Measurements from ENCODE around the gene C11orf21.
"Not testable (repeated sequence)": the region's sequence is repeated elsewhere in the genome, so short reads cannot be mapped to it uniquely, and the experiment has no call there.

The C11orf21 gene

DNA sequence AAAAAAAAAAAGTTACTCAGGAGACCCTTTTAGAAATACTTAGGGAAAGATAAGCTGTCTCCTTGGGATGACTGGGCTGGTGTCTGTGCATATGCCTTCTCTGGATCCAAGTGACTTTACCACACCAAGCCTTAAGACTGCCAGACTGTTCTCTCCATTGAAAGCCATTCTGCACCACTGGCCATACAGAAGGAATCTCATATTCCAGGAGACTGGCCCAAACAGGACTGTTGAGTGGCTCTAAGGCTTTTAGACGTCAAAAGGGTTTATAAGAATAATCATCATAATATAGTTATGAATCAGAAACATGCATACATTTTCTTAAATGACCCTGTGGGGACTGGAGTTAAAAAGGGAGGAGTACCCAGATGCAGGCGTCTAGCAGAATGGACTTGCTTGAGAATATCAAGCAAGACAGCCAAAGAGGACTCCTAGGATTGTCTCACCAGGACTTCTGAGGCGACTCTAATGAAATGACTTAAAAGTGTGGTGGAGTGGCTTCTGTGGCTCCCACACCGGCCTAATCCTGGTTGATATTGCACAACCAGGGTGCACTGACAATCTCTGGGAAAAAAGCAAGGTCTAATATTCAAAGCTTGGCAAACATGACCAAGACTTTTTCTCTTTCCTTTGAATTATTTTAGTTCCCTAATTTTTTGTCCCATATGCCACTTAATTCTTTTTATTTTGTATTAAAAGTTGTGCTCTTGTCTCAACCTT lies 31.9 kb upstream of the C11orf21 start:
- H3K9ac ChIP-seq (ENCODE audit: low read length); H3K27me3 ChIP-seq (ENCODE audit: low read length); H4K20me1 ChIP-seq (ENCODE audit: low read depth, low read length); H3F3A ChIP-seq (ENCODE audit: insufficient read depth); H2AFZ ChIP-seq (ENCODE audit: low read depth, low read length, severe bottlenecking); H3K36me3 ChIP-seq (ENCODE audit: low read length); H3K4me3 ChIP-seq (ENCODE audit: insufficient read depth, low read length, poor library complexity, severe bottlenecking); H3K4me2 ChIP-seq (ENCODE audit: low read depth, low read length, poor library complexity, severe bottlenecking); H3K79me2 ChIP-seq (ENCODE audit: insufficient read depth, low read length); H3K9me2 ChIP-seq (replicated peaks; ENCODE audit: insufficient read depth, low read length); H3K27ac ChIP-seq (ENCODE audit: low read depth, low read length): not testable (repeated sequence)
- peaks cover 15% of the 10 kb centered on the region; the same call in 1 of the 2 replicates for H3K9me3 ChIP-seq (ENCODE audit: insufficient read depth, low read length)

DNA sequence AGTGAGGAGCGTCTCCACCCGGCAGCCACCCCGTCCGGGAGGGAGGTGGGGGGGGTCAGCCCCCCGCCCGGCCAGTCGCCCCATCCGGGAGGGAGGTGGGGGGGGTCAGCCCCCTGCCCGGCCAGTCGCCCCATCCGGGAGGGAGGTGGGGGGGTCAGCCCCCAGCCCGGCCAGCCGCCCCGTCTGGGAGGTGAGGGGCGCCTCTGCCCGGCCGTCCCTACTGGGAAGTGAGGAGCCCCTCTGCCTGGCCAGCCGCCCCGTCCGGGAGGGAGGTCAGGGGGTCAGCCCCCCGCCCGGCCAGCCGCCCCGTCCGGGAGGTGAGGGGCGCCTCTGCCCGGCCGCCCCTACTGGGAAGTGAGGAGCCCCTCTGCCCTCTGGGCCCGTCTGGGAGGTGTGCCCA lies 30.9 kb upstream of the C11orf21 start:
- not testable (repeated sequence) for H4K20me1 ChIP-seq (ENCODE audit: low read depth, low read length); H3K4me2 ChIP-seq (ENCODE audit: low read depth, low read length, poor library complexity, severe bottlenecking); H2AFZ ChIP-seq (ENCODE audit: low read depth, low read length, severe bottlenecking); H3K4me3 ChIP-seq (ENCODE audit: insufficient read depth, low read length, poor library complexity, severe bottlenecking); H3K36me3 ChIP-seq (ENCODE audit: low read length); H3K9ac ChIP-seq (ENCODE audit: low read length); H3K27ac ChIP-seq (ENCODE audit: low read depth, low read length); H3K9me2 ChIP-seq (replicated peaks; ENCODE audit: insufficient read depth, low read length); H3K79me2 ChIP-seq (ENCODE audit: insufficient read depth, low read length); H3F3A ChIP-seq (ENCODE audit: insufficient read depth); H3K27me3 ChIP-seq (ENCODE audit: low read length)
- H3K9me3 ChIP-seq (ENCODE audit: insufficient read depth, low read length): peaks cover 15% of the 10 kb centered on the region; the same call in 1 of the 2 replicates

DNA sequence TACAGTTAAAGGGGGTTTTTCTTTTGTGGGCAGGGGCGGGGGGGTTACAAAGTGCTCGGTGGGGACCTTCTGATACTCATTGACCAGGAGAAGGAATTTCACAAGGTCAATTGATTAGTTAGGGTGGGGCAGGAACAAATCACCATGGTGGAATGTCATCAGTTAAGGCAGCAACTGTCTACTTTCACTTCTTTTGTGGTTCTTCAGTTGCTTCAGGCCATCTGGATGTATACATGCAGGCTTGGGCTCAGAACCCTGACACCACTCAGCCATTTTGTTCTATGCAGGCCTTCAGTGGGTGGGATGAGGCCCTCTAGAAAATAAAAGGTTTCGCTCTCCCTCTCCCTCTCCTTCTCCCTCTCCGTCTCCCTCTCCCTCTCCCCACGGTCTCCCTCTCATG lies 29.7 kb upstream of the C11orf21 start:
- TF ChIP-seq EZH2phosphoT487 (conservative IDR thresholded peaks at IDR 0.05; ENCODE audit: low read length): no peak
- TF ChIP-seq, protein P1, sequence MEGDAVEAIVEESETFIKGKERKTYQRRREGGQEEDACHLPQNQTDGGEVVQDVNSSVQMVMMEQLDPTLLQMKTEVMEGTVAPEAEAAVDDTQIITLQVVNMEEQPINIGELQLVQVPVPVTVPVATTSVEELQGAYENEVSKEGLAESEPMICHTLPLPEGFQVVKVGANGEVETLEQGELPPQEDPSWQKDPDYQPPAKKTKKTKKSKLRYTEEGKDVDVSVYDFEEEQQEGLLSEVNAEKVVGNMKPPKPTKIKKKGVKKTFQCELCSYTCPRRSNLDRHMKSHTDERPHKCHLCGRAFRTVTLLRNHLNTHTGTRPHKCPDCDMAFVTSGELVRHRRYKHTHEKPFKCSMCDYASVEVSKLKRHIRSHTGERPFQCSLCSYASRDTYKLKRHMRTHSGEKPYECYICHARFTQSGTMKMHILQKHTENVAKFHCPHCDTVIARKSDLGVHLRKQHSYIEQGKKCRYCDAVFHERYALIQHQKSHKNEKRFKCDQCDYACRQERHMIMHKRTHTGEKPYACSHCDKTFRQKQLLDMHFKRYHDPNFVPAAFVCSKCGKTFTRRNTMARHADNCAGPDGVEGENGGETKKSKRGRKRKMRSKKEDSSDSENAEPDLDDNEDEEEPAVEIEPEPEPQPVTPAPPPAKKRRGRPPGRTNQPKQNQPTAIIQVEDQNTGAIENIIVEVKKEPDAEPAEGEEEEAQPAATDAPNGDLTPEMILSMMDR (IDR thresholded peaks at IDR 0.05; ENCODE audit: insufficient read depth, low read length, poor library complexity, severe bottlenecking): no peak

DNA sequence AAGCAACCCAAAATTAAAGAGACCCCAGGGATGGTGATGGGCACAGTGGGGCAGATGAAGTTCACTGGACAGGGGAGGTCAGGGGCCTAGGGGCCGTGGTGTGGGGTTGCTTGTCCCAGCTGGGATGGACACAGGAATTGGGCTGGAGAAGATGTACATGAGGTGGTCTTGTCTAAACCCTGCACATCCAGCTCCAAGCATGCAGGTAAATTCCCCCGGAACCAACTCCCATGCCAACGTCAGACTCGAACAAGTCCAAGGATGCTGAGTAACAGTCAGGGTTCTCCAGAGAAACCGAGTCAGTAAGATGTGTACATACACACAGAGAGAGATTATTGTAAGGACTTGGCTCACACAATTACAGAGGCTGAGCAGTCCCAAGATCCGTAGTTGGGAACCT lies 29.0 kb upstream of the C11orf21 start:
- no peaks in the 10 kb centered on the region for H3K79me2 ChIP-seq (ENCODE audit: insufficient read depth, low read length)

More for the DNA sequence above, 29.7 kb upstream of the C11orf21 start:
- Histone ChIP-seq H4K20me1 (ENCODE audit: low read depth, low read length) (no peaks in the 10 kb centered on the region), H2AFZ (ENCODE audit: low read depth, low read length, severe bottlenecking) (no peak overlapping the region), H3K4me2 (ENCODE audit: low read depth, low read length, poor library complexity, severe bottlenecking) (no peak overlapping the region), H3K79me2 (ENCODE audit: insufficient read depth, low read length) (no peaks in the 10 kb centered on the region), H3F3A (ENCODE audit: insufficient read depth) (no peaks in the 10 kb centered on the region), H3K9me3 (ENCODE audit: insufficient read depth, low read length) (peaks cover 15% of the 10 kb centered on the region; the same call in 1 of the 2 replicates), H3K9ac (ENCODE audit: low read length) (no peak overlapping the region), H3K27me3 (ENCODE audit: low read length) (no peaks in the 10 kb centered on the region), H3K4me3 (ENCODE audit: insufficient read depth, low read length, poor library complexity, severe bottlenecking) (no peak overlapping the region), H3K27ac (ENCODE audit: low read depth, low read length) (no peak overlapping the region), H3K9me2 (replicated peaks; ENCODE audit: insufficient read depth, low read length) (no peaks in the 10 kb centered on the region), H3K36me3 (ENCODE audit: low read length) (no peaks in the 10 kb centered on the region)

More for the DNA sequence above, 29.0 kb upstream of the C11orf21 start:
- no peak for TF ChIP-seq EZH2phosphoT487 (conservative IDR thresholded peaks at IDR 0.05; ENCODE audit: low read length)
- TF ChIP-seq, protein P1 (IDR thresholded peaks at IDR 0.05; ENCODE audit: insufficient read depth, low read length, poor library complexity, severe bottlenecking): no peak
- Histone ChIP-seq H3K9me3 (ENCODE audit: insufficient read depth, low read length) (peaks cover 15% of the 10 kb centered on the region; the same call in 1 of the 2 replicates), H3K27ac (ENCODE audit: low read depth, low read length) (no peak overlapping the region), H2AFZ (ENCODE audit: low read depth, low read length, severe bottlenecking) (no peak overlapping the region), H3K27me3 (ENCODE audit: low read length) (no peaks in the 10 kb centered on the region), H4K20me1 (ENCODE audit: low read depth, low read length) (no peaks in the 10 kb centered on the region), H3K4me3 (ENCODE audit: insufficient read depth, low read length, poor library complexity, severe bottlenecking) (no peak overlapping the region), H3K9me2 (replicated peaks; ENCODE audit: insufficient read depth, low read length) (no peaks in the 10 kb centered on the region), H3K4me2 (ENCODE audit: low read depth, low read length, poor library complexity, severe bottlenecking) (no peak overlapping the region), H3K9ac (ENCODE audit: low read length) (no peak overlapping the region), H3F3A (ENCODE audit: insufficient read depth) (no peaks in the 10 kb centered on the region), H3K36me3 (ENCODE audit: low read length) (no peaks in the 10 kb centered on the region)
